Spleen (tissue), 13 donors: ENCODE results near the gene ALG12. TPM values are rescaled to one million over a fixed set of nuclear protein-coding genes. Genes with fewer than 3 reads are reported as not detected.
A peak's percentile ranks its signal among the peaks of the same experiment; 100 is the strongest.

ENCODE experiments used
- DNase-seq: peaks from one replicate; pipeline ENCODE4 v3.0.0-alpha.2; 2020
- H3K27ac ChIP-seq, 8 donors: fragments of 200-600 bp; sonication (generic) in 7 of 8; 1 replicate in 4 of 8; 2 replicates in 4 of 8; pipeline versions ENCODE4 v1.5.0 to v1.8.0; 2016 to 2021; ENCODE audit warnings: inconsistent platforms in 4 of 8, mild to moderate bottlenecking in 4 of 8, moderate library complexity in 1 of 8
- H3K27me3 ChIP-seq, 7 donors: fragments of 200-600 bp; sonication (generic) in 6 of 7; replicated peaks in 1 of 7; 1 replicate in 4 of 7; 2 replicates in 3 of 7; pipeline versions ENCODE4 v1.5.0 to v1.8.0; 2016 to 2021; ENCODE audit warnings: inconsistent platforms in 3 of 7, mild to moderate bottlenecking in 1 of 7
- H3K36me3 ChIP-seq, 6 donors: fragments of 200-600 bp; sonication (generic) in 5 of 6; 1 replicate in 4 of 6; 2 replicates in 2 of 6; pipeline versions ENCODE4 v1.5.0 to v1.8.0; 2016 to 2021; ENCODE audit warnings: inconsistent platforms in 2 of 6
- H3K4me1 ChIP-seq, 6 donors: fragments of 200-600 bp; sonication (generic) in 5 of 6; 1 replicate in 3 of 6; 2 replicates in 3 of 6; pipeline versions ENCODE4 v1.5.0 to v1.8.0; 2016 to 2021; ENCODE audit warnings: inconsistent platforms in 3 of 6
- H3K4me3 ChIP-seq, 8 donors: fragments of 200-600 bp; sonication (generic) in 7 of 8; 1 replicate in 4 of 8; 2 replicates in 4 of 8; pipeline versions ENCODE4 v1.5.0 to v1.8.0; 2016 to 2021; ENCODE audit warnings: inconsistent platforms in 4 of 8, mild to moderate bottlenecking in 4 of 8, moderate library complexity in 2 of 8
- H3K9me3 ChIP-seq, 8 donors: fragments of 200-600 bp; sonication (generic) in 7 of 8; 1 replicate in 4 of 8; 2 replicates in 4 of 8; pipeline versions ENCODE4 v1.5.0 to v1.8.0; 2016 to 2021; ENCODE audit warnings: inconsistent platforms in 4 of 8
- POLR2A ChIP-seq, 3 donors: fragments of 450-650 bp; IDR thresholded peaks; one replicate each; pipeline ENCODE4 v1.5.1; 2017; ENCODE audit warnings: antibody characterized with exemption in 3 of 3, mild to moderate bottlenecking in 1 of 3
- POLR2AphosphoS5 ChIP-seq, 3 donors: sonication (generic); formaldehyde crosslinking; IDR thresholded peaks; one replicate each; pipeline ENCODE4 v1.5.1; 2017; ENCODE audit warnings: antibody characterized with exemption in 3 of 3
- WGBS, 5 donors: extraction: QIAGEN DNeasy Blood & Tissue Kit in 3 of 5; methylation state at CpG; one replicate each; pipeline versions ENCODE4 v1.1.5 to v1.1.7; 2013 to 2018; 5-methylcytosine and 5-hydroxymethylcytosine counted together
- intact Hi-C: fragments of 100-400 bp; cut with DNase I; formaldehyde crosslinking; loops from one replicate; pipeline ENCODE4 v1.15.0; 2023; ENCODE audit warnings: low total_unique reads
- long read RNA-seq, 2 donors: transcript quantifications; one replicate each; lab custom pipeline, GENCODE V29; 2026
- polyA plus RNA-seq, 3 donors: library from polyadenylated mRNA; stranded (reverse); fragments of 200-250 nt; gene quantifications; one replicate each; pipeline ENCODE4 v1.2.1, GENCODE V29; 2013
- total RNA-seq, 7 donors: library from RNA; depleted of rRNA in 3 of 7; stranded (reverse); fragments of >200 nt in 3 of 7; fragmentation: NEBNext Ultra II Directional in 4 of 7; extraction: Animal tissue kit (Norgen Biotek cat#: 25700) in 4 of 7; gene quantifications; one replicate each; pipeline versions ENCODE4 v1.1.0 to v1.2.1, GENCODE V29; 2016 to 2021
- TF ChIP-seq, protein P1 (sequence below), 11 experiments: fragments of 200-600 bp in 7 of 11; fragments of 450-650 bp in 4 of 11; sonication (generic) in 4 of 11; IDR thresholded peaks in 8 of 11; conservative IDR thresholded peaks in 3 of 11; 1 replicate in 7 of 11; 2 replicates in 4 of 11; pipeline versions ENCODE4 v1.4.0 to v1.8.0; 2016 to 2021; ENCODE audit warnings: antibody characterized with exemption in 11 of 11, inconsistent platforms in 4 of 11, mild to moderate bottlenecking in 1 of 11
- donor health status: healthy with polysubstance abuse.
- donor health status: DM: no; HTN: no; CAD: no; lungs with moderate emphysema.
- donor health status: DM: no; HTN: no; CAD: no.
- donor health status: Bipolar disorder and iron deficiency.
- donor health status: healthy.
- donor health status: DM: no; HTN: no; CAD: no.
- donor health status: DM: yes; HTN: yes; CAD: no.

Gene ALG12
- total RNA-seq (10 to 100 TPM; 10.2 to 20.1 (median 13.3) TPM), polyA plus RNA-seq (1 to 10 TPM; 5.7 to 7.1 (median 5.9) TPM)
- long read RNA-seq, donor 1, full-length matches to known transcripts: 4 of 4 reads
- long read RNA-seq, donor 1, partial matches to known transcripts: 0 of 4 reads
- long read RNA-seq, donor 1, other reads (novel, unspliced or antisense): 0 of 4 reads
- long read RNA-seq, donor 2, full-length matches to known transcripts: 2 of 32 reads
- long read RNA-seq, donor 2, partial matches to known transcripts: 11 of 32 reads
- long read RNA-seq, donor 2, other reads (novel, unspliced or antisense): 19 of 32 reads

DNA sequence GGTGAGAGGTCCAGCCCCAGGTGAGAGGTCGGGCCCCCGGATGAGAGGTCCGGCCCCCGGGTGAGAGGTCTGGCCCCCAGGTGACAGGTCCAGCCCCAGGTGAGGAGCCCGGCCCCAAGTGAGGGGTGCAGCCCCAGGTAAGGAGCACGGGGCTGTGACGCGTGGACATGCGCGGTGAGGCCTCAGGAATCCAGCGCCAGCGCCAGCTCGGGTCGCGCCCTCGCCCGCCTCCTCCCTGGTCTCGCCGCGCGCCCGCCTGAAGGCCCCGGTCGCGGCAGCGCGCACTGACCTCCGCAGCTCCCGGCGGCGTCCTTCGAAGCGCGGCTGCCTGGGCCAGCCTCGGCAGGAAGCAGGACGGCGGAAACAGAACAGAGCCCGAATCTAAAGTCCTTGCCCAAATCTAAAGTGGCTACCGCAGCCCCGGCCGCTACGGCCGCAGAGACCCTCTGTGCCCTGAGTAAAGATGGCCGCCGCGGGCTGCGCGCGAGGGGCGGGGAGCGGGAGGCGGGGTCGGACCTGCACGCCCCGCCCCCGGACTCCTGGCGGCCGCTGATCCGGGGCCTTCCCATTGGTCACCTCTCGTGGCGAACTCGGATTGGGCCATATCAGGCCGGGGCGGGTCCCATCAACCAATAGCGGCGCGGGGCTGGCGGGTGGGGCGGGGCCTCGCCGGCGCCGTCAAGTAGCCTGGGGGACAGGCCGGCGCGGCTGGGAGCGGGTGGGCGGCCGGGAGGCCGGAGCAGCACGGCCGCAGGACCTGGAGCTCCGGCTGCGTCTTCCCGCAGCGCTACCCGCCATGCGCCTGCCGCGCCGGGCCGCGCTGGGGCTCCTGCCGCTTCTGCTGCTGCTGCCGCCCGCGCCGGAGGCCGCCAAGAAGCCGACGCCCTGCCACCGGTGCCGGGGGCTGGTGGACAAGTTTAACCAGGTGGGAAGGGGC lies at the start of gene ALG12, which contains the start of gene CRELD2:
ALG12 (minus strand) TSS at position 465 of the 937 bp plus-strand sequence. CDS start 4,673 bp downstream, outside the sequence.
CRELD2 (plus strand) TSS at position 661 of the 937 bp plus-strand sequence; CDS start at position 797, 136 bp downstream.
- Histone ChIP-seq H3K9me3 (no peaks in the 10 kb centered on the region), H3K4me3 (peak within 1 kb of the TSS; percentile 69 to 92 (median 76)), H3K36me3 (peaks cover 0 to 39% (median 19%) of the 10 kb centered on the region in 6 donors), H3K27ac (peak within 1 kb of the TSS; percentile 81 to 96 (median 94)), H3K27me3 (no peaks in the 10 kb centered on the region), H3K4me1 (peaks cover 9 to 41% (median 26%) of the 10 kb centered on the region in 6 donors)
- intact Hi-C loops: loop anchor here (10.0 kb wide), 1 partner anchor 53 kb away; no protein-coding TSS in a partner anchor
- 0 to 1% (median 0%) methylated on average over 10 to 103 of the region's 103 CpGs for WGBS, 5 donors
- DNase-seq: peak; percentile 98
- TF ChIP-seq POLR2AphosphoS5 (IDR thresholded peaks at IDR 0.05) (peak; percentile 83 to 90 (median 88)), POLR2A (IDR thresholded peaks at IDR 0.05) (peak in 1 of 3 donors; percentile 56)
- TF ChIP-seq, protein P1, sequence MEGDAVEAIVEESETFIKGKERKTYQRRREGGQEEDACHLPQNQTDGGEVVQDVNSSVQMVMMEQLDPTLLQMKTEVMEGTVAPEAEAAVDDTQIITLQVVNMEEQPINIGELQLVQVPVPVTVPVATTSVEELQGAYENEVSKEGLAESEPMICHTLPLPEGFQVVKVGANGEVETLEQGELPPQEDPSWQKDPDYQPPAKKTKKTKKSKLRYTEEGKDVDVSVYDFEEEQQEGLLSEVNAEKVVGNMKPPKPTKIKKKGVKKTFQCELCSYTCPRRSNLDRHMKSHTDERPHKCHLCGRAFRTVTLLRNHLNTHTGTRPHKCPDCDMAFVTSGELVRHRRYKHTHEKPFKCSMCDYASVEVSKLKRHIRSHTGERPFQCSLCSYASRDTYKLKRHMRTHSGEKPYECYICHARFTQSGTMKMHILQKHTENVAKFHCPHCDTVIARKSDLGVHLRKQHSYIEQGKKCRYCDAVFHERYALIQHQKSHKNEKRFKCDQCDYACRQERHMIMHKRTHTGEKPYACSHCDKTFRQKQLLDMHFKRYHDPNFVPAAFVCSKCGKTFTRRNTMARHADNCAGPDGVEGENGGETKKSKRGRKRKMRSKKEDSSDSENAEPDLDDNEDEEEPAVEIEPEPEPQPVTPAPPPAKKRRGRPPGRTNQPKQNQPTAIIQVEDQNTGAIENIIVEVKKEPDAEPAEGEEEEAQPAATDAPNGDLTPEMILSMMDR (IDR thresholded peaks at IDR 0.05 in 8 of 11, conservative IDR thresholded peaks at IDR 0.05 in 3 of 11): peak in 6 of 11 experiments; percentile 12 to 69 (median 40)

DNA sequence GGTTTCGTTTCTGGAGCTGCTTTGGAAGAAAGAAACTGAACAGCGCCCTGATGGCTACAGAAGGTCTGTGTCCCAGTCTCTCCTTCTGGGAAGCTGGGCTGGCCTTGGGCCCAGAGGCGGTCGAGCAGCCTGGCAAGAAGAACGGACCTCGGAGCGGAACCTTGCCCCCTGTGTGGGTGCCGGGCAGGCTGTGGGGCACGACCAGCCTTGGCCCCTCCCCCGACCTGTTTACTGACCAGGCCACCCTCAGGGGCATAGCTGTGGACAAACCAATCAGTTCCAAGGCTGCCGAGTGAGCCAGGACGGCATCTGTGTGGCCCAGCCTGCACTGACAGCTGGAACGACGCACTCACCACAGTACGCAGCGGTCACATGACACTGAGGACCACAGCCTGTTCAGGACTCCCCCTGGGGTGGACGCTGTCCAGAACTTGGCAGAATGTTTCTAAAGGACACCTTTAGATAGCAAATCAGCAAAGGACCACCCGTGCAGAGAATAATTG lies 49.5 kb upstream of the ALG12 start:
- Histone ChIP-seq H3K27ac (peak overlapping the region in 7 of 8 donors; percentile 95 to 99 (median 97)), H3K4me3 (peak overlapping the region in 1 of 8 donors; percentile 82), H3K36me3 (peaks cover 2 to 33% (median 20%) of the 10 kb centered on the region in 6 donors), H3K27me3 (peaks cover 0 to 12% (median 0%) of the 10 kb centered on the region in 7 donors), H3K9me3 (no peaks in the 10 kb centered on the region), H3K4me1 (peaks cover 58 to 99% (median 92%) of the 10 kb centered on the region in 6 donors)
- intact Hi-C loops: no loop called here
- 49 to 70% (median 57%) methylated on average over 14 to 18 of the region's 18 CpGs for WGBS, 5 donors
- TF ChIP-seq POLR2A (IDR thresholded peaks at IDR 0.05) (no peak), POLR2AphosphoS5 (IDR thresholded peaks at IDR 0.05) (peak; percentile 66 to 84 (median 70))
- DNase-seq: peak; percentile 84

DNA sequence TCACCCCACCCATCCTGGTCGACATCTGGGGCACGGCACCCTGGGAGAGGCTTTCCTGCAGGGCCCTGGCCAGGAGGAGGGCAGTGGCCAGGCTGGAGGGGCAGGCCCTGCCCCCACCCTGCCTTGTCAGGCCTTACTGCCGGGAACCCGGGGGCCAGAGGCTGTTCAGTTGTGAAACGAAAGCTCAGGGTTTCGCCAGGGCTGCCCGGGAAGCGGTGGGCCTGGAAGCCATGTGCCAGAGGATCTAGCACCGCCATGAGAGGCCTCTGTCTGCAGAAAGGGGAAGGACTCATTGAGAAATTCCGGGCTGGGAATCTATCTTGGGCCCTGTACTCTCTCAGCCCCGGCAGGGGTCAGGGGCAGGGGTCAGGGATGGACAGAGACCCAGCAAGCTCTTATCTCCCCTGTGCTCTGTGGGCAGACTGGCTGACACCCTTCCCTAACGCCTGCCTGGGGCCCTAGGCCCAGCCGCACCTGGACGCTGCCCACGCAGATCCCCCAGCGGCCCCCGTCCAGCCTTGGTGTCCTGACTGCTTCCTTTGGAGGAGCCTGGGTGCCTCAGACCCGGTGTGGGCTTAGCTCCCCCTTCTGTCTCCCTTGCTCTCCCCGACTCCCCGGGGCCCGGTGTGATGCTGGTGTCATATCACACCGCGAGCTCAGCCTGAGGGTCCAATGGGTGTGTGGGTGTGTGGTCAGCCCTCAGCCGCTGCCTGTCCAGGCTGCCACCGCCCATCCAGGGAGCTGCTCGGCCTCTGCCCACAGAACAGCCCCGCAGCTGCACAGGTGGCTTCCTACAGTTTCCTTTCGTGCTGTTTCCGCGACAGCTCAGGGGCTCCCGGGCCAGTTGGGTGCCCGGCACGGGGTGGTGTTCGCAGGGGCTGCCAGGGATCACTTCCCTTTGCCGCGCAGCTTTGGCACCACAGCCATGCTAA lies 48.8 kb upstream of the ALG12 start:
- peak overlapping the region in 3 of 8 donors; percentile 3 to 82 (median 8) for H3K4me3 ChIP-seq
- peak; percentile 72 to 94 (median 73) for TF ChIP-seq POLR2AphosphoS5 (IDR thresholded peaks at IDR 0.05)
- no peak for TF ChIP-seq POLR2A (IDR thresholded peaks at IDR 0.05)
- TF ChIP-seq, protein P1 (IDR thresholded peaks at IDR 0.05 in 8 of 11, conservative IDR thresholded peaks at IDR 0.05 in 3 of 11): peak in 3 of 11 experiments; percentile 6 to 14 (median 8)
- H3K36me3 ChIP-seq: peaks cover 2 to 40% (median 25%) of the 10 kb centered on the region in 6 donors
- peak; percentile 91 for DNase-seq
- H3K27me3 ChIP-seq: peaks cover 0 to 9% (median 0%) of the 10 kb centered on the region in 7 donors
- no peaks in the 10 kb centered on the region for H3K9me3 ChIP-seq
- WGBS, 5 donors: 15 to 29% (median 24%) methylated on average over 21 to 36 of the region's 36 CpGs
- peaks cover 59 to 100% (median 92%) of the 10 kb centered on the region in 6 donors for H3K4me1 ChIP-seq
- peak overlapping the region; percentile 72 to 99 (median 97) for H3K27ac ChIP-seq
- intact Hi-C loops: no loop called here
